HG03571 (cell line): Measurements from ENCODE around the gene TPGS1.

Experiments used
- ATAC-seq: cut with Tn5 transposase; IDR thresholded peaks from one replicate; pipeline ENCODE4 v1.9.1; 2021; ENCODE audit not compliant: unreplicated experiment

TPGS1 gene

DNA sequence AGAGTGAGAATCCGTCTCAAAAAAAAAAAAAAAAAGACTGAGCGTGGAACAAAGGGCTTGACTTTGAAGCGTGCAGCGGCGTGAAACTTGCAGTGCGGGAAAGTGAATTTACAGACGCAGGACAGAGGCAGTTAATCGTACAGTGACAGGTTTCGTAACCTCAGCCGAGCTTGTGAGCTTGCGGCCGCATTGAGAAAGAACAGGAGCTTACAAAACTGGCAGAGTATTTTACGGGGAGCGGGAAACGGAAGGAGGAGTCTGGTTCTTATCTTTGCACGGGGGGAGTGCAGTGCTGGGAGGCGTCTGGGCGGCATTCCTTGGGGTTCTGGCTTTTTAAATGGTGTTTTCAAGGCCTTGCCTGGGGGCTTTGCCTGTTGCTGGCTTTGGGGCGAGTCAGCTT lies 59.1 kb downstream of the TPGS1 start:
- ATAC-seq: no peak

DNA sequence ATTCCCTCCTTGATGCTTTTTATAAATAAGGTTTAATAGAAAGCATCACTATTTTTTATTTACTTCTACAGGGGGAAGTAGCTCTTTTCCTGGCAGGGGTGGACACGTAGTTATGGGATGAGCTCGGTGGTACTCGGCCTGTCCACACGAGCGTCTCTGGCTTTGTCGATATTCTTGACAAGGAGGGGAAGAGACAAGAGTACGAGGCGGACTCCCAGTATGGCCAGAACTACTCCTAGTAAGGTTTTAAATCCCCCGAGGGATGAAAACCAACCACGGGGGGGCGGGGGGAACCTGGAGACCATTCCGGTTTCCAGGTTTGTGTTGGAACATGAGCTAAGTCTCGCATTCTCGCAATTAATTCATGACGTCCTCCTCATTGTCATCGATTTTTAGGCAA lies 59.5 kb downstream of the TPGS1 start:
- ATAC-seq: no peak

DNA sequence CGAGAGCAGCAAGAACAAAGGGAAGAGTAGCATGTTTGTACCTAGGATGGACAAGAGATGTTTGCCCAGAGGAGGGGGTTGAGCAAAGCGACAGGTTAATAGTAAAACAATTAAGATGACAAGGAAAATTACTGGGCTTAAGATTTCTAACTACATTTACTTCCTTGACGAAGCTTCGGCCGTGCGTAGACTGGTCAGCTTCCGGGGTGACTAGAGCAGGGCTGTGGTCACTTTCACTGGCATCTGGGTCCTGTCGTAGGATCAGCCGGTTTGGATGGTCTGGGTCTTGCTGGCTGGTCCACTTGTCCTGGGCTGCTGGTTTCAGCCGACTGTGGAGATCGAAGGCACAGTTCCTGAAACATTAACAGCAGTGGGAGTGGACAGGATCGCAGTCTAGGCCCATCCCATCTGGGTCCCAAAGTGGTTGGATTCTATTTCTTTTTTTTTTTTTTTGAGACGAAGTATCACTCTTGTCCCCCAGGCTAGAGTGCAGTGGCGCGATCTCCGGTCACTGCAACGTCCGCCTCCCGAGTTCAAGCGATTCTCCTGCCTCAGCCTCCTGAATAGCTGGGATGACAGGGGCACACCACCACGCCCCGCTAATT lies 60.1 kb downstream of the TPGS1 start:
- no peak for ATAC-seq
